ENCODE measurements around the gene PNMA6E. TPM values are rescaled to one million over a fixed set of nuclear protein-coding genes. Genes with fewer than 3 reads are reported as not detected.

PNMA6E gene
- total RNA-seq, 1 experiment from 2014 or later = not detected

DNA sequence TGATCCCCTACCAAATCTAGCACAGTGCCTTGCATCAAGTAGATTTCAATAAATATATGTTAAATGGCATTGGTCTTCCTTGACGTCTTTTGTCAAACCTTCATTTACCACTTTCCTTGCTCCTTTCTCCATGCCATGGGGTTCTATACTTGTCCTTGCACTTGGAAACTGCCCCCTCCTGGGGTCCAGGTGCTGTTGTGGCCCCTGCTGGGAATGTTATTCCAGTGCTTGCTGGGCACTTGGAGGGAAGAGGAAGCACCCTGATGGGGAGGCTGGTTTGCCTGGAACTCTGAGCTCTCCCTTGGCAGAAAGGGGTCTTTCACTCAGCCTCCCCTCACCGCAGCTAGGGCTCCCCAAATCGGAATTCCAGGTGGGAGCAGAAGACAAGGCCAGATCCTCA lies 48.3 kb downstream of the PNMA6E start:
- no peaks in the 10 kb centered on the region for H3K36me3 ChIP-seq (ENCODE audit: control insufficient read depth, insufficient read depth, low read length)
- Mint-ChIP-seq H3K9me3 (ENCODE audit: unreplicated experiment) (no peaks in the 10 kb centered on the region), H3K27me3 (ENCODE audit: insufficient read depth, unreplicated experiment) (no peaks in the 10 kb centered on the region), H3K27ac (ENCODE audit: unreplicated experiment) (no peak overlapping the region), H3K4me1 (ENCODE audit: low read depth, unreplicated experiment) (no peaks in the 10 kb centered on the region), H3K36me3 (ENCODE audit: insufficient read depth, unreplicated experiment) (no peaks in the 10 kb centered on the region), H3K4me3 (ENCODE audit: unreplicated experiment) (no peak overlapping the region)
- BruUV-seq (replicated peaks) = no TSS peak
- CTCF ChIA-PET = interaction anchor here (1.3 kb wide), 1 partner anchor 18 kb away, joined by 3 read pairs; no protein-coding TSS in a partner anchor
- TF ChIP-seq, protein P1, sequence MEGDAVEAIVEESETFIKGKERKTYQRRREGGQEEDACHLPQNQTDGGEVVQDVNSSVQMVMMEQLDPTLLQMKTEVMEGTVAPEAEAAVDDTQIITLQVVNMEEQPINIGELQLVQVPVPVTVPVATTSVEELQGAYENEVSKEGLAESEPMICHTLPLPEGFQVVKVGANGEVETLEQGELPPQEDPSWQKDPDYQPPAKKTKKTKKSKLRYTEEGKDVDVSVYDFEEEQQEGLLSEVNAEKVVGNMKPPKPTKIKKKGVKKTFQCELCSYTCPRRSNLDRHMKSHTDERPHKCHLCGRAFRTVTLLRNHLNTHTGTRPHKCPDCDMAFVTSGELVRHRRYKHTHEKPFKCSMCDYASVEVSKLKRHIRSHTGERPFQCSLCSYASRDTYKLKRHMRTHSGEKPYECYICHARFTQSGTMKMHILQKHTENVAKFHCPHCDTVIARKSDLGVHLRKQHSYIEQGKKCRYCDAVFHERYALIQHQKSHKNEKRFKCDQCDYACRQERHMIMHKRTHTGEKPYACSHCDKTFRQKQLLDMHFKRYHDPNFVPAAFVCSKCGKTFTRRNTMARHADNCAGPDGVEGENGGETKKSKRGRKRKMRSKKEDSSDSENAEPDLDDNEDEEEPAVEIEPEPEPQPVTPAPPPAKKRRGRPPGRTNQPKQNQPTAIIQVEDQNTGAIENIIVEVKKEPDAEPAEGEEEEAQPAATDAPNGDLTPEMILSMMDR (IDR thresholded peaks at IDR 0.05; ENCODE audit: insufficient read depth in 1 of 2, low read depth in 1 of 2, low read length in 1 of 2, severe bottlenecking in 1 of 2, unreplicated experiment in 1 of 2) = no peak
- H3K4me3 ChIP-seq (ENCODE audit: low read depth, low read length) = no peak overlapping the region
- no peaks in the 10 kb centered on the region for H3K27me3 ChIP-seq (replicated peaks; ENCODE audit: control insufficient read depth, insufficient read depth, low read length)
- intact Hi-C loops (cut with micrococcal nuclease; ENCODE audit: unreplicated experiment) = no loop called here
- POLR2A ChIA-PET = no interaction called here
- no peaks in the 10 kb centered on the region for H3K9me3 ChIP-seq
- H3K4me1 ChIP-seq = no peaks in the 10 kb centered on the region
- DNase-seq = no peak

DNA sequence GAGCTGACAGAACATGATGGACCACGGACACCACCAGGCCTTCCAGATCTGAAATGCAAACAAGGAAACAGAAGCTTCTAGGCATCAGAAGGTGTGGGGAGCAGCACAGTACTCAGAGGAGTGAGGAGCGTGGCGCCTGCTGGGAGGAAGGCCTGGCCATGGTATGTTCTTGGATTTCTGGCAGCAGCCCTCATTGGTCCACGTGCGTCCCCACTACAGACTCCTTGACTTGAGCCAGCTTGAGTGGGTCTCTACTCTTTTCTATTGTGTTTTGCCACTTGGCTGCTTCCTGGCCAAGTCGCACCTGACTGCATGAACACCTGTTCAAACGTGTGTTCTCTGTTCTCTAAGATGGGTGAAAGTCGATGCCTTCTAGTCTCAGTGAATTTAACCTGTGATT lies 49.2 kb downstream of the PNMA6E start:
- no peaks in the 10 kb centered on the region for H3K36me3 Mint-ChIP-seq (ENCODE audit: insufficient read depth, unreplicated experiment)
- intact Hi-C loops (cut with micrococcal nuclease; ENCODE audit: unreplicated experiment) = no loop called here
- ChIA-PET POLR2A (no interaction called here), CTCF (interaction anchor here (0.7 kb wide), 1 partner anchor 17 kb away, joined by 3 read pairs; no protein-coding TSS in a partner anchor)
- H3K9me3 ChIP-seq = no peaks in the 10 kb centered on the region
- DNase-seq = no peak
- no peak overlapping the region for H3K4me3 ChIP-seq (ENCODE audit: low read depth, low read length)
- H3K4me1 Mint-ChIP-seq (ENCODE audit: low read depth, unreplicated experiment) = no peaks in the 10 kb centered on the region
- H3K36me3 ChIP-seq (ENCODE audit: control insufficient read depth, insufficient read depth, low read length) = no peaks in the 10 kb centered on the region
- no peaks in the 10 kb centered on the region for H3K27me3 ChIP-seq (replicated peaks; ENCODE audit: control insufficient read depth, insufficient read depth, low read length)
- no TSS peak for BruUV-seq (replicated peaks)
- no peaks in the 10 kb centered on the region for H3K4me1 ChIP-seq
- H3K9me3 Mint-ChIP-seq (ENCODE audit: unreplicated experiment) = no peaks in the 10 kb centered on the region
- no peak overlapping the region for H3K27ac Mint-ChIP-seq (ENCODE audit: unreplicated experiment)
- no peak overlapping the region for H3K4me3 Mint-ChIP-seq (ENCODE audit: unreplicated experiment)
- TF ChIP-seq, protein P1 (IDR thresholded peaks at IDR 0.05; ENCODE audit: insufficient read depth in 1 of 2, low read depth in 1 of 2, low read length in 1 of 2, severe bottlenecking in 1 of 2, unreplicated experiment in 1 of 2) = no peak
- H3K27me3 Mint-ChIP-seq (ENCODE audit: insufficient read depth, unreplicated experiment) = no peaks in the 10 kb centered on the region

DNA sequence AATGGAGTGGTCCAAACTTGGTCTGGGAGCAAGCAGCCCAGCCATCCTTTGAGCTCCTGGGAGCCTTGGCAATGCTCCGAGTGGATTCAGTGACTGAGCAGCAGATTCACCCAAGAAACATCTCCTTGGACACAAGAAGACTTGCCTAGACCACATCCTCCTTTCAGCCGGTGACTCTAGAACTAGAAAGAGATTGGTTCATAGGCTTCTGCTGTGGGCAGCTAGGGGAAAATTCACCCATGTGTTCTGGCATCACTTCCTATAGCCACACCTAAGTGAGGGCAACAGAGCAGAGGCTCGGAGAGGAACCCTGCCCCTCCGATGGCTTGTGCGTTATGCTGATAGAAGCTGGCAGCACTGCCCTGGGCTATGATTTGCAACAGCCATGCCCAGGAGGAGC lies 51.2 kb downstream of the PNMA6E start:
- Mint-ChIP-seq H3K4me1 (ENCODE audit: low read depth, unreplicated experiment) (no peaks in the 10 kb centered on the region), H3K36me3 (ENCODE audit: insufficient read depth, unreplicated experiment) (no peaks in the 10 kb centered on the region), H3K27ac (ENCODE audit: unreplicated experiment) (no peak overlapping the region), H3K9me3 (ENCODE audit: unreplicated experiment) (no peaks in the 10 kb centered on the region), H3K4me3 (ENCODE audit: unreplicated experiment) (no peak overlapping the region), H3K27me3 (ENCODE audit: insufficient read depth, unreplicated experiment) (no peaks in the 10 kb centered on the region)
- no peaks in the 10 kb centered on the region for H3K9me3 ChIP-seq
- ChIA-PET CTCF (no interaction called here), POLR2A (no interaction called here)
- TF ChIP-seq, protein P1 (IDR thresholded peaks at IDR 0.05; ENCODE audit: insufficient read depth in 1 of 2, low read depth in 1 of 2, low read length in 1 of 2, severe bottlenecking in 1 of 2, unreplicated experiment in 1 of 2) = no peak
- BruUV-seq (replicated peaks) = no TSS peak
- H3K36me3 ChIP-seq (ENCODE audit: control insufficient read depth, insufficient read depth, low read length) = no peaks in the 10 kb centered on the region
- H3K4me1 ChIP-seq = no peaks in the 10 kb centered on the region
- intact Hi-C loops (cut with micrococcal nuclease; ENCODE audit: unreplicated experiment) = no loop called here
- DNase-seq = no peak
- H3K4me3 ChIP-seq (ENCODE audit: low read depth, low read length) = no peak overlapping the region
- H3K27me3 ChIP-seq (replicated peaks; ENCODE audit: control insufficient read depth, insufficient read depth, low read length) = no peaks in the 10 kb centered on the region

All from Caco-2 (cell line).